ENCODE results near the gene MAZ. TPM values are rescaled to one million over a fixed set of nuclear protein-coding genes. Genes with fewer than 3 reads are reported as not detected.

MAZ gene
- total RNA-seq, 1 experiment from 2014 or later: 256 TPM

GRCh38 chr16:29790183-29790948 is 16.0 kb upstream of the MAZ start, which contains the start of gene KIF22 (continued):
- TF ChIP-seq ZBTB33 (IDR thresholded peaks at IDR 0.05; ENCODE audit: extremely low read depth, insufficient replicate concordance, low read length): no peak
- TF ChIP-seq SP1 (IDR thresholded peaks at IDR 0.05; ENCODE audit: low read depth): peak; percentile 91
- no peak for TF ChIP-seq CEBPB (IDR thresholded peaks at IDR 0.05; ENCODE audit: low read depth)

- Histone ChIP-seq H3K36me3 (ENCODE audit: control insufficient read depth in 1 of 2, insufficient read depth in 2 of 2, low read length in 2 of 2) (peaks cover 0 to 8% of the 10 kb centered on the region in 2 experiments; a peak in 1 of 4 replicates), H3K9me3 (ENCODE audit: control insufficient read depth in 1 of 2, insufficient read depth in 1 of 2, low read depth in 1 of 2, low read length in 2 of 2) (no peaks in the 10 kb centered on the region), H3K27me3 (ENCODE audit: insufficient read depth, low read length) (no peaks in the 10 kb centered on the region), H4K20me1 (ENCODE audit: insufficient read depth) (no peaks in the 10 kb centered on the region), H2AFZ (ENCODE audit: low read depth, low read length, poor library complexity, severe bottlenecking) (no peak overlapping the region), H3K9me2 (ENCODE audit: insufficient read depth) (no peaks in the 10 kb centered on the region), H3K4me1 (ENCODE audit: control insufficient read depth in 1 of 2, insufficient read depth in 2 of 2, low read length in 2 of 2) (peaks cover 13 to 21% of the 10 kb centered on the region in 2 experiments), H3K4me3 (replicated peaks in 1 of 2; ENCODE audit: low read depth in 1 of 2, low read length in 2 of 2) (peak overlapping the region; percentile 90 to 99), H3K27ac (ENCODE audit: low read depth, low read length) (peak overlapping the region; percentile 80), H3K79me2 (ENCODE audit: insufficient read depth, low read length) (peaks cover 56% of the 10 kb centered on the region), H3K4me2 (ENCODE audit: low read length) (peak overlapping the region; percentile 83), H3K9ac (ENCODE audit: low read length) (peak overlapping the region; percentile 99)
- RAD21 ChIA-PET (ENCODE audit: low non-redundant PET in 1 of 2, low total read pairs in 2 of 2, uncharacterized antibody in 2 of 2, unreplicated experiment in 2 of 2): interaction anchor here (1.3 to 1.6 kb wide), 2 partner anchors 13 to 90 kb away, joined by 3 read pairs; no protein-coding TSS in a partner anchor
- no peak for DNase-seq (ENCODE audit: low read depth, low spot score)
- POLR2A ChIA-PET: interaction anchor here (1.0 to 2.1 kb wide), 8 partner anchors 8 to 29 kb away, joined by 3 to 10 read pairs (median 4); partner anchors contain the start of genes MVP and PAGR1
- ATAC-seq: peak; percentile 45
- intact Hi-C loops (cut with micrococcal nuclease): loop anchor here (2.0 kb wide), 1 partner anchor 14 kb away; no protein-coding TSS in a partner anchor
- no peak for TF ChIP-seq TCF7L2 (IDR thresholded peaks at IDR 0.05; ENCODE audit: borderline replicate concordance, extremely low read depth, insufficient read depth, insufficient read length)
- TF ChIP-seq SIN3A (IDR thresholded peaks at IDR 0.05; ENCODE audit: low read depth): peak; percentile 22; the same call in 1 of the 2 replicates
- CTCF ChIA-PET: interaction anchor here (1.0 to 1.6 kb wide), 7 partner anchors 9 to 91 kb away, joined by 3 to 14 read pairs (median 5); partner anchors contain the start of gene PAGR1
- TSS peak; percentile 69 for BruUV-seq (replicated peaks)
Measured at GRCh38 chr16:29790949-29791844, 15.1 kb upstream of the MAZ start.
